ENCODE measurements around the gene GRM1.

GRM1 gene

GRCh38 chr6:146310628-146311027 is 281.8 kb downstream of the GRM1 start:
- in situ Hi-C loops (cut with MboI; ENCODE audit: low sequenced_read_pairs) = no loop called here

- in situ Hi-C loops (cut with MboI; ENCODE audit: low sequenced_read_pairs) = no loop called here
Measured at GRCh38 chr6:146311079-146311478, 282.2 kb downstream of the GRM1 start.

DNA sequence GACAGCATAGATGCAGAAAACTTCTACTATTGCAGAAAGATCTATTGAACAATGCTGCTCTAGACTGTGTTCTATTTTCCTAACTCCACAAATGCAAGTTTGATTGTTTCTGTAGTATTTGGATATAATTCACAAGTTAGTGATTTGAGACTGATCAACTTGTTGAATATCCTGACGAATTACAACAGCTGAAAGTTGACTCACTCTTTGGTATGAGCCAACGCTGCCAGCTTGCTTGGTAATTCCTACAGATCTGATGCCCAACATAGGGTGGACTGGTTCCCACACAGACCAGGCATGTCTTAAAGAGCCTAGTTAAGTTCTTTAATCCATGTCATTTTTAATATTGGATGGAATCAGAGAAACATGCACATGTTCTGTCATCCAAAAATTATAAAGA is 283.7 kb downstream of the GRM1 start:
- in situ Hi-C loops (cut with MboI; ENCODE audit: low sequenced_read_pairs) = no loop called here

- in situ Hi-C loops (cut with MboI; ENCODE audit: low sequenced_read_pairs) = no loop called here
Measured at GRCh38 chr6:146315381-146316174, 286.7 kb downstream of the GRM1 start.

DNA sequence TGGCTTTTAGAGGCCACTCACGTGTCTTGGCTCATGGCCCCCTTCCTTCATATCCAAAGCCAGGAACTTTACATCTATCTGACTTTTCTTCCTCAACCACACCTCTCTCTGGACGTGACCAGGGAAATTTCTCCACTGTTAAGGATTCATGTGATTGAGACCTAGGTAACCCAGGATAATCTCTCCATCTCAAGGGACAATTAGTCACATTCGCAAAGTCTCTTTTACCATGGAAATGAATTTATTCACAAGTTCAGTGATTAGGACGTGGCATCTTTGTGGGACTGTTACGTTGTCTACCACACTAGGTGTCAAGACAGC is 287.3 kb downstream of the GRM1 start:
- in situ Hi-C loops (cut with MboI; ENCODE audit: low sequenced_read_pairs) = no loop called here

DNA sequence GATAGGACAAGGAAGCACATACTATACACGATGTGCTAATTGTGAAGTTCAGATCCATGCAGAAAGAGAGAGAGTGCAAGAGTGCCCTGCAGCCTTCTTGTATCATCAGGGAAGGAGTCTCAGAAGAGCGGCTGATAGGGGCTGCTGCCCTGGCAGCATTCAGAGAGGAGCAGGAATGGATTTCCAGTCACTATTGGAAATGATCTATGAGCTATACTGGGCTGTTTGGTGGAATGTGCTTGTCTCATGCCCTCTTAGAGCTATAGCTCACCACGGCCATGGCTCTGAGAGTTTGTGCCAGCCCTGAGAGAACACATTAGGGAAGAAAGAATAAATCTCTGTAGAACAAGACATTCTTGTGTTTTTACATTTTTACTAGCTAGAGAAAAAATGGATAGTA is 302.2 kb downstream of the GRM1 start:
- in situ Hi-C loops (cut with MboI; ENCODE audit: low sequenced_read_pairs) = no loop called here

DNA sequence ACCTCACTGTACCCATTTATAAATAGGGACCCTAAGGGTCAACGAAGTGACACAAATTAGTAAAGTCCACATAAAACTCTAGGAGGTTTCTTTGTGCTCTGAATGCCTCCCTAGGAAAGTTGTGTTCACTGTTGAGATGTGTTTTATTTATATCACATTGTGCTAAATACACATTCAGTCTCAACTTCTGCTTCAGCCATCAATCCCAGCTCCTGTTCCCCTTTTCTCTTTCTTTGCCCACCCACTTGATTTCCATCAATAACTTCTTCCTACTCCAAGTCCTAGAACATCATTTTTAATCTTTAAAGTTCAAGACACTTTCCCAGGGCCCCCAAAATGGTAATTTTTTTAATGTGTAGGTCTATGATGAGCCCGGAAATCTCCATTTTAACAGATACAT is 306.5 kb downstream of the GRM1 start:
- in situ Hi-C loops (cut with MboI; ENCODE audit: low sequenced_read_pairs) = no loop called here

DNA sequence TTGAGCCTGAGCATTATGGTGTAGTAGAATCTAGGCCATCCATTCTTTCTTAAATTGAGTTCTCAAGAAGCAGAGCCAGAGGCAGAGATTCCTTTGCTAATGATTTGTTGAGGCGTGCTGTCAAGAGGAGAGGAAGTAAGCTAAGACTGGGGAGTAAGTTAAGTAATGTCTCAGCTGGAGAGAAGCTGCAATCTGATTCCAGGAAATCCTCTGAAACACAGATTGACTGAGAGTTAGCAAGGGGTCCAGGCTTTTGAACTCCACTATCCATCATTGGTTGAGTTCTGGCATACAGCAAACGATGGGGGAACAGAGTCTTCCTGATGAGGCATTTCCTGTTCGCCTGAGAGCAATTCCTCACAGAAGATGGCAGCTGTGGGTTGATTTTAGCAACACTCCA is 307.3 kb downstream of the GRM1 start:
- in situ Hi-C loops (cut with MboI; ENCODE audit: low sequenced_read_pairs) = no loop called here

- in situ Hi-C loops (cut with MboI; ENCODE audit: low sequenced_read_pairs) = no loop called here
Measured at GRCh38 chr6:146337376-146337775, 308.5 kb downstream of the GRM1 start.

GRCh38 chr6:146339716-146340115 is 310.9 kb downstream of the GRM1 start:
- in situ Hi-C loops (cut with MboI; ENCODE audit: low sequenced_read_pairs) = no loop called here

DNA sequence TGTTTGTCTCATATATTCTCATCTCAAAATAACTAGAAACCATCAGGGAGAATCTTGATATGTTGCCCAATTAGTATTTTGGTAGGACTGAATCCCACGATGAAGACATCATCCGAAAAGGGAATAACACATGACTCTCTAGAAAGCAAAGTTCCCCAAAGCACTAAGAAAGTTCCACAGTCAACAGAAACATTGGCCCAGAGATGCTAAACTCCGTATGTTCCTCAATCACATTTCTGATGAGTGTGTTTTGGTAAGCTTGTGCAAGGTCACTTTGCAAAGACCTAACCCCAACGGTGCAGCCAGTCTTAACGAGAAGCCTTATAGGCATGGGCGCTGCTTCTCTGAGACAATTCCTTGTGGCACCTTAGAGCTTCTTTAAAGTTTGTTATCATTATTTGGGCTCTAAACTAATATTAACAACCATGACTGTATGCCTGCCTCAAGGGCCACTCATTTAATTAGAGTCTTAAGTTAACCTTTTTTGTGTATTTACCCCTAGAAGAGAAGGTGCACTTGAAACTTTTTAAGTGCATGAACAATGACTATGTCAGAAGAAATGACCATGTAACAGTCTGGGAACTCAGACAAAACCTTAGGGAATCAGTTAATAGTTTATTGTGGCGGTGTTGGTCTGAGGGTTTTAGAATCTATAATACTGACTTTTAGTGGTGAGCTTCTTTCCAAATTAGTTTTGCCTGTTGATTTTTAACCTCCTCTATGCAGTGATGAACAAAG is 312.8 kb downstream of the GRM1 start:
- in situ Hi-C loops (cut with MboI; ENCODE audit: low sequenced_read_pairs) = no loop called here

DNA sequence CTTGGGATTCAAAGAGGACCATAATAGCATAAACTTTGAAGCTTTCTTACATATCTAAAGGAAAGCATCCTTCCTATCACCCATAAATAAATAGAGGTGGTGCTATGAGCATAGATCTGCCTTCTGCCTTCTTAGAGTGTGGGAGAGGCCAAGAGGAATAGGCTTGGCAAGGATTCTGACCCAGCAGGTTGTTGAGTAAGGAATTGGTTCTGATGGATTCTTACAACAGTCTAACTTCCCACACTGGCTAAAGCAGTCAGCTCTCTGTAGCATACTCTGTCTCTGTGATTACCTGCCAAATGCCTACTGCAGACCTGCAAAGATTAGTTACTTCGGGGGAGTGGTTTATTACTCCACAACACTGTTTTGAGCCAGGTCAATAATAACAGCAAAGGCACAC is 316.7 kb downstream of the GRM1 start:
- in situ Hi-C loops (cut with MboI; ENCODE audit: low sequenced_read_pairs) = no loop called here

GRCh38 chr6:146347090-146347489 is 318.2 kb downstream of the GRM1 start:
- in situ Hi-C loops (cut with MboI; ENCODE audit: low sequenced_read_pairs) = no loop called here

DNA sequence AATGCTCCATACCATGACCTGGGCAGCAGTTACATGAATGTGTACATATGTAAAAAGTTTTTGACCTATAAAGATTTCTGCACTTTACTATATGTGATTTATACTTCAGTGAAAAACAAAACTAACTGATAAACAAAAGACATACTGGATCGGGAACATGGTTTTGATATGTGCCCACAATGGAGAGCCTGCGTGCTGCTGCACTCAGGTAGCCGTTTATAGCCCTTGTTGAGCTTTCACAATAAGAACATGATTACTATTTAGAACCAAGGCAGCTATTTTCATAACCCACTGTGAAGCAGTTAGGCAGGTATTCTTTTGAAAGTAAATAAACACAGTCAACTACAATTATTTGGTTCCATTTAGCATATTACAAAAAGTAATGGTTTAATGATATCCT is 318.8 kb downstream of the GRM1 start:
- in situ Hi-C loops (cut with MboI; ENCODE audit: low sequenced_read_pairs) = no loop called here

DNA sequence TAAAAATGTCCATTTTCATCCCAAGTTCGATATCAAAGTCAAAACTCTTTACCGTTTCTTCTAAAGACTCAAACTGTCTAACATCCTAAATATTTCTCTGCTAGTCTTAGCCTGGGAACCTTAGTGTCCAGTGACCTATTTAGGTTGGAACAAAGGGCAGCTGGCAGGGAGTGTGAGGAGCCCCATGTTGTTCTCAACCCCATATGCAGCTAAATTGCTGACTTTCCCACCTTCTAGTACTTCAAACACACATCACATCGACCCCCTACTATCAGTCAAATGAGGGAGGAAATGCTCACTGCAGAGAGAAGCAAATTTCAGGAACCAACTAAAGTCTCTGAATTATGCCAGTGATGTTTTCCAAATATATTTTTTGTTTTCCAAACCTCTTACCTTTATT is 322.2 kb downstream of the GRM1 start:
- in situ Hi-C loops (cut with MboI; ENCODE audit: low sequenced_read_pairs) = no loop called here

DNA sequence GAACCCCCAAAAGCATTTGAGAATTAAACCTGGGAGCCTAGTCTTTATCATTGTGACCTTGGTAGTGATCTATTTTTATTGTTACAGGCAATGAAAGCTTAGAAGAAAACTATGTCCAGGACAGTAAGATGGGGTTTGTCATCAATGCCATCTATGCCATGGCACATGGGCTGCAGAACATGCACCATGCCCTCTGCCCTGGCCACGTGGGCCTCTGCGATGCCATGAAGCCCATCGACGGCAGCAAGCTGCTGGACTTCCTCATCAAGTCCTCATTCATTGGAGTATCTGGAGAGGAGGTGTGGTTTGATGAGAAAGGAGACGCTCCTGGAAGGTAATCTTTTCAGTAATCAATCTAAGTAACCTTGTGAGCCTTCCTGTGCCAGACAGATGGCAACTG is 323.3 kb downstream of the GRM1 start:
- in situ Hi-C loops (cut with MboI; ENCODE audit: low sequenced_read_pairs) = no loop called here

- in situ Hi-C loops (cut with MboI; ENCODE audit: low sequenced_read_pairs) = no loop called here
Measured at GRCh38 chr6:146354451-146354850, 325.6 kb downstream of the GRM1 start.

DNA sequence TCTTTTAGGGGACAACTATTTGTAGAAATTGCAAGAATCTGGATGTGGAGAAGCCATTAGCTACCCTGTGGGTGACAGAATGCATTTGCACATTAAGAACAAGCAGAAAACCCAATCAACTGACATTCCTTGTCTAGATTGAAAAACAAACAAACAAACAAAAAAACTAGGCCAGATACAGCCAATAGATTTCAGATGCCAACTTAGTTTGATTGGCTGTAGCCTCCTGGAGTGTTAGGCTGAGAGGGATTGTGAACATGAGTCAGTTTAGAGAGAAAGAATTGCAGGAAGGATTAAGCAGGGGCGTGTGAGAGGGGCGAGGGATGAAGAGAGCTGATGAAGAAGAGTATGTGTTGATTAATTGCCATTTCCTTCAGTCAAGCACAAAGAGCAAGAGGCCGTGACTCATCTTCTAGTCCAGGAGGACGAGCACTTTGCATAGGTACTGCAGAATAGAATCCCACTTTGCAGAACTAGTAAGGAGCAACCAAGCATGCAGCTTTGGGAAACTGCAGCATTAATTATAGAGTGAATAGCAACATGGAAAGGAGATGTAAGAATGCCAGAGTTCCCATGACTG is 326.7 kb downstream of the GRM1 start:
- in situ Hi-C loops (cut with MboI; ENCODE audit: low sequenced_read_pairs) = no loop called here

DNA sequence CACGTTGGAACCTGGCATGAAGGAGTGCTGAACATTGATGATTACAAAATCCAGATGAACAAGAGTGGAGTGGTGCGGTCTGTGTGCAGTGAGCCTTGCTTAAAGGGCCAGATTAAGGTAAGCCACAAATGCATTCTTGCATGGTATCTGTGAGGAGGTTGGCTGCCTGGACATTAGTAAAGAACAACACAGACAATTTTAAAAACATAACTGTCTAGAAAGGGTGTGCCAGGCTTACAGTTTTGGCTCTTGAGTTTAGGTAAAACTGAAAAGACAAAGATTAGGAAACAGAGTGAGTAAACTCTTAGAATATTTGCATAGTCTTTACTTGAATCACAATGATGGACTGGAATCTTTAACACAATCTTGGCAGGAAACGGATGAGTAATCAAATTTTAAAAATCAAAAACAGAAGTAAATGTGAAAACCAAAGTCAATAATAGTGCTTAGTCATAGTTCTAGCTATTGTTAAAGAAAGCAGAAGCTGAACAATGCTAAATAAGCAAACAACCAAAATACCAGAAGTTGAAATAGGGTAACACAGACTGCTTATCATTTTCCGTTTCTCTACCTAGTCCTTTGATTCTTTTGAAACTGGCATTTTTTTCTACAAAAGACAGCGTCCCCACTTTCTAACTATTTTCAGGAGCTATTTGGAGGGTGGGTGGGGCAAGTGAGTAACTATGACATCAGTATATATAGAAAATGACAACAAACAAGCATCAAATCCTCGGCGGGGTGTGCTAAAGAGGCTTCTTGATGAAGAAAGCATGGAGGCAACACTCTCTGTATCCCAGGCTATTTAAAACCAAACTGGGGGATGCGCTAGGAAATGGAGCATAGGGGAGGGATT is 328.9 kb downstream of the GRM1 start:
- in situ Hi-C loops (cut with MboI; ENCODE audit: low sequenced_read_pairs) = no loop called here

DNA sequence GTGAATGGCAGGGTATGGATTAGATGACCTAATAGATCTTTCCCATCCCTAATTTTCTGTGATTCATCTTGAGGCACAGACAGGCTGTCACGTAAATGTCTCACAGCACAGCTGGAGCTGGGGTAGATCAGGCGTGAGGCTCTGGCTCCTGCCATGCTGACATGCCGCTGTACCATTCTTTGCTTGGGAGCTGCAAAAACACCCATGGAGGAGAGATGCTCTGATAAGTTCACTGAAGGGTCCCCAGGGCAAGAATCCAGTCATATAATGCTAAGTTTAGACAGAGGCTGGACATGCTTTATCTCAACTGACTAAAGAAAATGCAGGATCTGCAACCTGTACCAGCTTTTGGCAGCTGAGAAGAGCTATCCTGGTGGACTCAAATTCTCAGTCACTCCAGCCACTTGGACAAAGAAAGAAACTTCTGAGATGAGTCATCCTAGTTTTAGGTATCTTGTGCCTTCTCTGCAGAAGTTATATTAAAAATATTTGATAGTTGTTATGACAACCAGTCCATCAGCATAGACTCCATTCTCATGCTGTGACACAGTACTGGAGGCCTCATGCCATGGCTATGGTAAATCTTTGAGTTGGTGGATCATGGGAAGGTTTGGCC is 329.7 kb downstream of the GRM1 start:
- in situ Hi-C loops (cut with MboI; ENCODE audit: low sequenced_read_pairs) = no loop called here

- in situ Hi-C loops (cut with MboI; ENCODE audit: low sequenced_read_pairs) = no loop called here
Measured at GRCh38 chr6:146359131-146359530, 330.3 kb downstream of the GRM1 start.
